ENCODE measurements around the gene COBLL1. TPM values are rescaled to one million over a fixed set of nuclear protein-coding genes. Genes with fewer than 3 reads are reported as not detected.

Gene COBLL1
- total RNA-seq, 1 donor = 13.4 TPM

- no peak for TF ChIP-seq CTCF (IDR thresholded peaks at IDR 0.05; ENCODE audit: insufficient read depth, low read depth, low read length)
- H3K4me3 ChIP-seq (ENCODE audit: low read depth, low read length) = no peak overlapping the region
- DNase-seq (ENCODE audit: low read depth) = peak; percentile 90
Measured at GRCh38 chr2:164843346-164843911, 1.8 kb upstream of the COBLL1 start.

- no peak for TF ChIP-seq CTCF (IDR thresholded peaks at IDR 0.05; ENCODE audit: insufficient read depth, low read depth, low read length)
- peak overlapping the region; percentile 79 for H3K4me3 ChIP-seq (ENCODE audit: low read depth, low read length)
- no peak for DNase-seq (ENCODE audit: low read depth)
Measured at GRCh38 chr2:164842624-164842966, 972 bp upstream of the COBLL1 start.

GRCh38 chr2:164840930-164841718 is 499 bp downstream of the COBLL1 start:
- peak overlapping the region; percentile 79 for H3K4me3 ChIP-seq (ENCODE audit: low read depth, low read length)
- peak; percentile 7 for TF ChIP-seq CTCF (IDR thresholded peaks at IDR 0.05; ENCODE audit: insufficient read depth, low read depth, low read length)
- DNase-seq (ENCODE audit: low read depth) = peak; percentile 74

- no peak for DNase-seq (ENCODE audit: low read depth)
- TF ChIP-seq CTCF (IDR thresholded peaks at IDR 0.05; ENCODE audit: insufficient read depth, low read depth, low read length) = no peak
Measured at GRCh38 chr2:164840458-164840929, 1.1 kb downstream of the COBLL1 start.

GRCh38 chr2:164839914-164840457 is 1.6 kb downstream of the COBLL1 start:
- DNase-seq (ENCODE audit: low read depth) = no peak
- H3K4me3 ChIP-seq (ENCODE audit: low read depth, low read length) = peak overlapping the region; percentile 79
- no peak for TF ChIP-seq CTCF (IDR thresholded peaks at IDR 0.05; ENCODE audit: insufficient read depth, low read depth, low read length)

More at GRCh38 chr2:164840458-164840929, 1.1 kb downstream of the COBLL1 start:
- peak overlapping the region; percentile 79 for H3K4me3 ChIP-seq (ENCODE audit: low read depth, low read length)

- no peak for TF ChIP-seq CTCF (IDR thresholded peaks at IDR 0.05; ENCODE audit: insufficient read depth, low read depth, low read length)
- H3K4me3 ChIP-seq (ENCODE audit: low read depth, low read length) = no peak overlapping the region
Measured at GRCh38 chr2:164837807-164838206, 3.8 kb downstream of the COBLL1 start.

More at GRCh38 chr2:164837807-164838206, 3.8 kb downstream of the COBLL1 start:
- no peak for DNase-seq (ENCODE audit: low read depth)

All from fibroblast of villous mesenchyme (primary cell).